Parathyroid adenoma (tissue), 2 donors: ENCODE results near the gene IL17RD.

Experiments
- H2AFZ ChIP-seq: fragments of 300-600 bp; sonication (generic); one replicate; pipeline ENCODE4 v1.7.0; 2017; ENCODE audit warnings: antibody characterized with exemption, mild to moderate bottlenecking
- H3K27ac ChIP-seq: fragments of 300-600 bp; sonication (generic); one replicate; pipeline ENCODE4 v1.7.0; 2017
- H3K27me3 ChIP-seq: fragments of 300-600 bp; sonication (generic); one replicate; pipeline ENCODE4 v1.7.0; 2017; ENCODE audit warnings: low read length; ENCODE audit not compliant: control insufficient read depth, insufficient read depth
- H3K36me3 ChIP-seq: fragments of 300-600 bp; sonication (generic); one replicate; pipeline ENCODE4 v1.7.0; 2017; ENCODE audit warnings: low read length; ENCODE audit not compliant: control insufficient read depth, insufficient read depth
- H3K4me1 ChIP-seq: fragments of 300-600 bp; sonication (generic); one replicate; pipeline ENCODE4 v1.7.0; 2017; ENCODE audit warnings: control low read depth
- H3K4me2 ChIP-seq: fragments of 300-600 bp; sonication (generic); one replicate; pipeline ENCODE4 v1.7.0; 2017; ENCODE audit warnings: low read length
- H3K4me3 ChIP-seq: fragments of 300-600 bp; sonication (generic); one replicate; pipeline ENCODE4 v1.7.0; 2017; ENCODE audit warnings: low read depth, low read length
- H3K79me2 ChIP-seq: fragments of 300-600 bp; sonication (generic); one replicate; pipeline ENCODE4 v1.7.0; 2017; ENCODE audit warnings: control low read depth
- H3K9ac ChIP-seq: fragments of 300-600 bp; sonication (generic); one replicate; pipeline ENCODE4 v1.7.0; 2017; ENCODE audit warnings: mild to moderate bottlenecking
- H3K9me3 ChIP-seq: fragments of 300-600 bp; sonication (generic); one replicate; pipeline ENCODE4 v1.7.0; 2017; ENCODE audit warnings: low read length; ENCODE audit not compliant: control insufficient read depth
- CTCF ChIP-seq: fragments of 300-600 bp; sonication (generic); IDR thresholded peaks from one replicate; pipeline ENCODE4 v1.7.0; 2017; ENCODE audit warnings: antibody characterized with exemption, mild to moderate bottlenecking
- donor health status: primary hyperparathyroidism.

Gene IL17RD

DNA sequence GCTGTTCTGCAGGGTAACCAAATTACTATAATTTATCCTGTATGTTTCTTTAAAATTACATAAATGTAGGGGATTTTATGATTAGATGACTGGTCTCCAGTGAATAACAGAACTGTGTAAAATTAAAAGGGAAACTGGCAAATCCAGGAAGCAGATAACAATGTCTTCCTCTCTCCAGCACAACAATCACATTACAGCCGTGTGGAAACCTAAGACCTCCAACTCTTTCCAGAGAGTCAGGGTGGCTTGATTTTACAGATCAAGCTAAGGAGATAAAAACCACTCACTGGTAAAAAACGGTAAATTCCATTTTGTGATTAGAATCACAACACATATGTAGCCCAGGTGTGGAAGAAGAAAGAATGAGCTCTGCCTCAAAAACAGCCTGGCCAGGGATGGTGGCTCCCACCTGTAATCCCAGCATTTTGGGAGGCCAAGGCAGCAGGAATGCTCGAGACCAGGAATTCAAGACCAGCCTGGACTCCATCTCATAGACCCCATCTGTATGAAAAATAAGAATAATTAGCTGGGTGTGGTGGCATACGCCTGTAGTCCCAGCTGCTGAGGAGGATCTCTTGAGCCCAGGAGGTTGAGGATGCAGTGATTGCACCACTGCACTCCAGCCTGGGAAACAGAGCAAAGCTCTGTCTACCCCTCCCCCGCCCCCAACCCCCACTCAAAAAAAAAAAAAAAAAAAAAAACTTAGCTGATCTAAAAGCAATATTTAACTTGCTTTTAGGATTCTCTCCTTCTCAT, 29.0 kb downstream of the IL17RD start:
- no peaks in the 10 kb centered on the region for H3K79me2 ChIP-seq
- no peak overlapping the region for H2AFZ ChIP-seq
- no peaks in the 10 kb centered on the region for H3K36me3 ChIP-seq
- no peak overlapping the region for H3K9ac ChIP-seq
- TF ChIP-seq CTCF: no peak
- no peak overlapping the region for H3K4me3 ChIP-seq
- no peaks in the 10 kb centered on the region for H3K9me3 ChIP-seq
- H3K27ac ChIP-seq: no peak overlapping the region
- H3K27me3 ChIP-seq: no peaks in the 10 kb centered on the region
- no peaks in the 10 kb centered on the region for H3K4me1 ChIP-seq
- no peak overlapping the region for H3K4me2 ChIP-seq

DNA sequence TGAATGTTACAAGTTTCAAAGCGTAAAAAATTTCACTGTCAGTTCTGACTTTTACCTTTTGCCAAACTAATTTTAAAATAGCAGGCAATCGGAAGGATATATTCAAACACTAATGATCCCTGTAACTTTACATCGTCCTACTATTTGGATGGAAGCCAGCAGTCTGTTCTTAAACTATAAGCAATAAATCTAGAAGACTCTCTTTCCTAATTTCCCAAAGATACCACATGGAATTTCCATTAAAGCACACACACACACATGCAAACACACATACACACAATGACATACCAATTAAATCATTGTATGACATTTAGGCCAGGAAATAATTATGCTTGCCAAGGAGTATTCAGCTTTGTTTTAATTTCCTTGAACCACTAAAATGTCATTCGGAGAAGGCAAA, 32.0 kb downstream of the IL17RD start:
- Histone ChIP-seq H3K27me3 (no peaks in the 10 kb centered on the region), H3K4me2 (no peak overlapping the region), H3K9ac (no peak overlapping the region), H3K4me3 (no peak overlapping the region), H3K36me3 (no peaks in the 10 kb centered on the region), H3K4me1 (no peaks in the 10 kb centered on the region), H3K9me3 (no peaks in the 10 kb centered on the region), H2AFZ (no peak overlapping the region), H3K27ac (no peak overlapping the region), H3K79me2 (no peaks in the 10 kb centered on the region)
- TF ChIP-seq CTCF: no peak

DNA sequence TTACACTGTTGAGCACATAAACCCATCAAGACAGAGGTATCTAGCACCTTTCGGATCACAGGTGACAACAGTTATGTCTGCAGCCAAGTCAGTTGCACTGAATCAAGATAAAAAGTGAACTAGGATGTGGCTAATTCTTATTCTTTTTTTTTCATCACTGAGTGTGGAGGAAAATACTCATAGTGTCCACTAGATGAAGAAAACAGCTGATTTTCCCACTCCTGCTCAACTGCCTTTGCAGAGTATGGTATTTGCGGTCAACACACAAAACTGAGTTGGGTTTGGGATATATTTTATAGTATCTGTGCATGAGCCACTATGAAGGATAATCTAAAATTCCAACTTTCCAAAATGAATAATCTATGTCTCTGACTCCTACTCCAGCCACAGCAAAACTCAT, 32.5 kb downstream of the IL17RD start:
- no peak for TF ChIP-seq CTCF
- no peak overlapping the region for H3K4me2 ChIP-seq
- H3K36me3 ChIP-seq: no peaks in the 10 kb centered on the region
- H3K9ac ChIP-seq: no peak overlapping the region
- H3K27me3 ChIP-seq: no peaks in the 10 kb centered on the region
- H3K4me3 ChIP-seq: no peak overlapping the region
- H3K9me3 ChIP-seq: no peaks in the 10 kb centered on the region
- no peak overlapping the region for H3K27ac ChIP-seq
- no peaks in the 10 kb centered on the region for H3K79me2 ChIP-seq
- H2AFZ ChIP-seq: no peak overlapping the region
- H3K4me1 ChIP-seq: no peaks in the 10 kb centered on the region

- no peaks in the 10 kb centered on the region for H3K27me3 ChIP-seq
- no peaks in the 10 kb centered on the region for H3K4me1 ChIP-seq
- no peak for TF ChIP-seq CTCF
- no peaks in the 10 kb centered on the region for H3K79me2 ChIP-seq
- H3K36me3 ChIP-seq: no peaks in the 10 kb centered on the region
- H3K9me3 ChIP-seq: no peaks in the 10 kb centered on the region
- H3K27ac ChIP-seq: no peak overlapping the region
- no peak overlapping the region for H3K4me3 ChIP-seq
- no peak overlapping the region for H3K9ac ChIP-seq
- H2AFZ ChIP-seq: no peak overlapping the region
- H3K4me2 ChIP-seq: no peak overlapping the region
Observed at GRCh38 chr3:57131210-57131588, 34.0 kb downstream of the IL17RD start.

GRCh38 chr3:57130571-57131209, 34.5 kb downstream of the IL17RD start:
- H3K27me3 ChIP-seq: no peaks in the 10 kb centered on the region
- H3K79me2 ChIP-seq: no peaks in the 10 kb centered on the region
- TF ChIP-seq CTCF: no peak
- H2AFZ ChIP-seq: no peak overlapping the region
- H3K4me2 ChIP-seq: no peak overlapping the region
- no peak overlapping the region for H3K9ac ChIP-seq
- H3K27ac ChIP-seq: no peak overlapping the region
- H3K4me1 ChIP-seq: no peaks in the 10 kb centered on the region
- H3K36me3 ChIP-seq: no peaks in the 10 kb centered on the region
- H3K9me3 ChIP-seq: no peaks in the 10 kb centered on the region
- H3K4me3 ChIP-seq: no peak overlapping the region
